ENCODE results near the gene RANBP10.

RANBP10 gene

GRCh38 chr16:67740391-67740790 is 66.0 kb downstream of the RANBP10 start:
- Mint-ChIP-seq H3K9me3 (no peaks in the 10 kb centered on the region), H3K27ac (no peak overlapping the region), H3K36me3 (ENCODE audit: insufficient read depth) (peaks cover 21% of the 10 kb centered on the region), H3K27me3 (no peaks in the 10 kb centered on the region), H3K4me3 (no peak overlapping the region), H3K4me1 (ENCODE audit: low read depth in 2 of 2) (peaks cover 0 to 6% of the 10 kb centered on the region in 2 donors)
- DNase-seq, result no peak
- ATAC-seq (replicated peaks), result no peak

- DNase-seq (no peak), ATAC-seq (replicated peaks) (no peak)
- Mint-ChIP-seq H3K9me3 (no peaks in the 10 kb centered on the region), H3K4me1 (ENCODE audit: low read depth in 2 of 2) (peaks cover 0 to 4% of the 10 kb centered on the region in 2 donors), H3K4me3 (no peak overlapping the region), H3K27me3 (no peaks in the 10 kb centered on the region), H3K36me3 (ENCODE audit: insufficient read depth) (peaks cover 17% of the 10 kb centered on the region), H3K27ac (no peak overlapping the region)
These were observed 69.5 kb downstream of the RANBP10 start for GRCh38 chr16:67736858-67737257.

GRCh38 chr16:67734731-67735201 is 71.6 kb downstream of the RANBP10 start:
- H3K4me1 Mint-ChIP-seq (ENCODE audit: low read depth in 2 of 2), result no peaks in the 10 kb centered on the region
- no peak for ATAC-seq (replicated peaks)
- no peak overlapping the region for H3K4me3 Mint-ChIP-seq

GRCh38 chr16:67733734-67734470 is 72.5 kb downstream of the RANBP10 start:
- H3K4me1 Mint-ChIP-seq (ENCODE audit: low read depth in 2 of 2), result no peaks in the 10 kb centered on the region

More at GRCh38 chr16:67734731-67735201, 71.6 kb downstream of the RANBP10 start:
- Mint-ChIP-seq H3K27me3 (no peaks in the 10 kb centered on the region), H3K9me3 (no peaks in the 10 kb centered on the region), H3K27ac (peak overlapping the region; percentile 57 to 69), H3K36me3 (ENCODE audit: insufficient read depth) (peaks cover 14% of the 10 kb centered on the region)
- DNase-seq, result no peak

GRCh38 chr16:67731753-67732095 is 74.6 kb downstream of the RANBP10 start:
- Mint-ChIP-seq H3K9me3 (no peaks in the 10 kb centered on the region), H3K36me3 (ENCODE audit: insufficient read depth) (peaks cover 3% of the 10 kb centered on the region), H3K27me3 (no peaks in the 10 kb centered on the region), H3K27ac (no peak overlapping the region), H3K4me3 (no peak overlapping the region), H3K4me1 (ENCODE audit: low read depth in 2 of 2) (no peaks in the 10 kb centered on the region)
- ATAC-seq (replicated peaks), result no peak
- no peak for DNase-seq

More at GRCh38 chr16:67733734-67734470, 72.5 kb downstream of the RANBP10 start:
- ATAC-seq (replicated peaks) (no peak), DNase-seq (no peak)
- peaks cover 6% of the 10 kb centered on the region for H3K36me3 Mint-ChIP-seq (ENCODE audit: insufficient read depth)
- H3K27me3 Mint-ChIP-seq, result no peaks in the 10 kb centered on the region
- no peaks in the 10 kb centered on the region for H3K9me3 Mint-ChIP-seq
- peak overlapping the region; percentile 57 to 69 for H3K27ac Mint-ChIP-seq
- H3K4me3 Mint-ChIP-seq, result no peak overlapping the region

- no peak for DNase-seq
- peaks cover 6% of the 10 kb centered on the region for H3K36me3 Mint-ChIP-seq (ENCODE audit: insufficient read depth)
- H3K9me3 Mint-ChIP-seq, result no peaks in the 10 kb centered on the region
- H3K27ac Mint-ChIP-seq, result peak overlapping the region in 1 of 2 donors; percentile 46
- H3K4me3 Mint-ChIP-seq, result no peak overlapping the region
- no peak for ATAC-seq (replicated peaks)
- H3K27me3 Mint-ChIP-seq, result no peaks in the 10 kb centered on the region
- no peaks in the 10 kb centered on the region for H3K4me1 Mint-ChIP-seq (ENCODE audit: low read depth in 2 of 2)
These were observed 75.1 kb downstream of the RANBP10 start for GRCh38 chr16:67731071-67731752.

- H3K27me3 Mint-ChIP-seq, result no peaks in the 10 kb centered on the region
- peaks cover 10% of the 10 kb centered on the region for H3K36me3 Mint-ChIP-seq (ENCODE audit: insufficient read depth)
- H3K4me1 Mint-ChIP-seq (ENCODE audit: low read depth in 2 of 2), result no peaks in the 10 kb centered on the region
- ATAC-seq (replicated peaks) (no peak), DNase-seq (no peak)
- H3K9me3 Mint-ChIP-seq, result no peaks in the 10 kb centered on the region
- H3K4me3 Mint-ChIP-seq, result no peak overlapping the region
- H3K27ac Mint-ChIP-seq, result peak overlapping the region in 1 of 2 donors; percentile 46
These were observed 76.0 kb downstream of the RANBP10 start for GRCh38 chr16:67730326-67730725.

- Mint-ChIP-seq H3K27me3 (no peaks in the 10 kb centered on the region), H3K4me3 (no peak overlapping the region), H3K4me1 (ENCODE audit: low read depth in 2 of 2) (no peaks in the 10 kb centered on the region), H3K36me3 (ENCODE audit: insufficient read depth) (peaks cover 16% of the 10 kb centered on the region), H3K9me3 (no peaks in the 10 kb centered on the region), H3K27ac (peak overlapping the region in 1 of 2 donors; percentile 27)
- DNase-seq, result no peak
- ATAC-seq (replicated peaks), result no peak
These were observed 76.6 kb downstream of the RANBP10 start for GRCh38 chr16:67729636-67730248.

GRCh38 chr16:67727521-67728485 is 78.6 kb downstream of the RANBP10 start:
- DNase-seq (no peak), ATAC-seq (replicated peaks) (no peak)
- H3K36me3 Mint-ChIP-seq (ENCODE audit: insufficient read depth), result peaks cover 23% of the 10 kb centered on the region
- H3K4me3 Mint-ChIP-seq, result no peak overlapping the region
- H3K27ac Mint-ChIP-seq, result no peak overlapping the region
- no peaks in the 10 kb centered on the region for H3K4me1 Mint-ChIP-seq (ENCODE audit: low read depth in 2 of 2)
- H3K9me3 Mint-ChIP-seq, result no peaks in the 10 kb centered on the region
- H3K27me3 Mint-ChIP-seq, result no peaks in the 10 kb centered on the region

- peaks cover 20% of the 10 kb centered on the region for H3K36me3 Mint-ChIP-seq (ENCODE audit: insufficient read depth)
- no peak overlapping the region for H3K27ac Mint-ChIP-seq
- DNase-seq (no peak), ATAC-seq (replicated peaks) (no peak)
- no peaks in the 10 kb centered on the region for H3K27me3 Mint-ChIP-seq
- H3K4me1 Mint-ChIP-seq (ENCODE audit: low read depth in 2 of 2), result no peaks in the 10 kb centered on the region
- no peak overlapping the region for H3K4me3 Mint-ChIP-seq
- no peaks in the 10 kb centered on the region for H3K9me3 Mint-ChIP-seq
These were observed 80.0 kb downstream of the RANBP10 start for GRCh38 chr16:67726106-67727034.

GRCh38 chr16:67723911-67724305 is 82.5 kb downstream of the RANBP10 start:
- peaks cover 34% of the 10 kb centered on the region for H3K36me3 Mint-ChIP-seq (ENCODE audit: insufficient read depth)
- no peak overlapping the region for H3K4me3 Mint-ChIP-seq
- DNase-seq (no peak), ATAC-seq (replicated peaks) (no peak)
- H3K27ac Mint-ChIP-seq, result peak overlapping the region in 1 of 2 donors; percentile 71
- H3K4me1 Mint-ChIP-seq (ENCODE audit: low read depth in 2 of 2), result peaks cover 10 to 12% of the 10 kb centered on the region in 2 donors
- no peaks in the 10 kb centered on the region for H3K9me3 Mint-ChIP-seq
- no peaks in the 10 kb centered on the region for H3K27me3 Mint-ChIP-seq
